ENCODE results near the gene MGAT4C. TPM values are rescaled to one million over a fixed set of nuclear protein-coding genes. Genes with fewer than 3 reads are reported as not detected.

MGAT4C gene
- total RNA-seq, 2 donors from 2014 or later, result 0.11 to 1.8 TPM

GRCh38 chr12:86230516-86231146, 25.6 kb downstream of the MGAT4C start:
- TF ChIP-seq CTCF (conservative IDR thresholded peaks at IDR 0.05), result no peak
- Mint-ChIP-seq H3K27me3 (ENCODE audit: insufficient read depth) (no peaks in the 10 kb centered on the region), H3K4me3 (no peak overlapping the region), H3K36me3 (ENCODE audit: low read depth) (peaks cover 3% of the 10 kb centered on the region), H3K4me1 (peaks cover 34% of the 10 kb centered on the region), H3K27ac (peak overlapping the region; percentile 69), H3K9me3 (peaks cover 11% of the 10 kb centered on the region)
- no peaks in the 10 kb centered on the region for H3K36me3 ChIP-seq (ENCODE audit: control insufficient read depth, insufficient read depth, low read length)
- H3K9ac ChIP-seq (ENCODE audit: extremely low read depth, low read length, poor library complexity, severe bottlenecking), result no peak overlapping the region
- WGBS, 2 experiments (ENCODE audit: insufficient coverage in 1 of 2, insufficient read length in 1 of 2), result 75 to 90% methylated on average over 1 to 6 of the region's 8 CpGs
- peaks cover 7% of the 10 kb centered on the region for H3K4me1 ChIP-seq (ENCODE audit: control insufficient read depth, insufficient read depth, low read length)
- H3K4me3 ChIP-seq (ENCODE audit: low read length), result no peak overlapping the region
- H3K27ac ChIP-seq (ENCODE audit: low read depth, low read length), result no peak overlapping the region
- no peaks in the 10 kb centered on the region for H3K27me3 ChIP-seq (ENCODE audit: control insufficient read depth, insufficient read depth, low read length, poor library complexity, severe bottlenecking)
- DNase-seq, result no peak
- peaks cover 6% of the 10 kb centered on the region for H3K9me3 ChIP-seq (ENCODE audit: control insufficient read depth, low read length)

- no peaks in the 10 kb centered on the region for H3K27me3 ChIP-seq (ENCODE audit: control insufficient read depth, insufficient read depth, low read length, poor library complexity, severe bottlenecking)
- peaks cover 18% of the 10 kb centered on the region for H3K9me3 Mint-ChIP-seq
- H3K4me1 Mint-ChIP-seq, result peaks cover 34% of the 10 kb centered on the region
- DNase-seq, result no peak
- peaks cover 14% of the 10 kb centered on the region for H3K9me3 ChIP-seq (ENCODE audit: control insufficient read depth, low read length)
- H3K36me3 ChIP-seq (ENCODE audit: control insufficient read depth, insufficient read depth, low read length), result no peaks in the 10 kb centered on the region
- H3K27ac ChIP-seq (ENCODE audit: low read depth, low read length), result no peak overlapping the region
- no peak overlapping the region for H3K9ac ChIP-seq (ENCODE audit: extremely low read depth, low read length, poor library complexity, severe bottlenecking)
- peaks cover 7% of the 10 kb centered on the region for H3K4me1 ChIP-seq (ENCODE audit: control insufficient read depth, insufficient read depth, low read length)
- H3K4me3 ChIP-seq (ENCODE audit: low read length), result no peak overlapping the region
- H3K27ac Mint-ChIP-seq, result no peak overlapping the region
- no peak overlapping the region for H3K4me3 Mint-ChIP-seq
- no peaks in the 10 kb centered on the region for H3K27me3 Mint-ChIP-seq (ENCODE audit: insufficient read depth)
- no peak for TF ChIP-seq CTCF (conservative IDR thresholded peaks at IDR 0.05)
- WGBS, 2 experiments (ENCODE audit: insufficient coverage in 1 of 2, insufficient read length in 1 of 2), result 100% methylated on average over 1 of the region's 2 CpGs; no CpG with 5 or more reads in 1 of the 2 experiments
- H3K36me3 Mint-ChIP-seq (ENCODE audit: low read depth), result peaks cover 5% of the 10 kb centered on the region
Observed at GRCh38 chr12:86229772-86230171, 26.4 kb downstream of the MGAT4C start.

- H3K4me1 ChIP-seq (ENCODE audit: control insufficient read depth, insufficient read depth, low read length), result peaks cover 7% of the 10 kb centered on the region
- H3K36me3 ChIP-seq (ENCODE audit: control insufficient read depth, insufficient read depth, low read length), result no peaks in the 10 kb centered on the region
- peak overlapping the region; percentile 36 for H3K4me3 ChIP-seq (ENCODE audit: low read length)
- H3K4me1 Mint-ChIP-seq, result peaks cover 34% of the 10 kb centered on the region
- H3K4me3 Mint-ChIP-seq, result no peak overlapping the region
- H3K27ac Mint-ChIP-seq, result no peak overlapping the region
- H3K9ac ChIP-seq (ENCODE audit: extremely low read depth, low read length, poor library complexity, severe bottlenecking), result no peak overlapping the region
- peaks cover 5% of the 10 kb centered on the region for H3K36me3 Mint-ChIP-seq (ENCODE audit: low read depth)
- TF ChIP-seq CTCF (conservative IDR thresholded peaks at IDR 0.05), result no peak
- no peaks in the 10 kb centered on the region for H3K27me3 ChIP-seq (ENCODE audit: control insufficient read depth, insufficient read depth, low read length, poor library complexity, severe bottlenecking)
- peaks cover 21% of the 10 kb centered on the region for H3K9me3 ChIP-seq (ENCODE audit: control insufficient read depth, low read length)
- DNase-seq, result no peak
- no peaks in the 10 kb centered on the region for H3K27me3 Mint-ChIP-seq (ENCODE audit: insufficient read depth)
- H3K9me3 Mint-ChIP-seq, result peaks cover 28% of the 10 kb centered on the region
- H3K27ac ChIP-seq (ENCODE audit: low read depth, low read length), result no peak overlapping the region
Observed at GRCh38 chr12:86228656-86229055, 27.5 kb downstream of the MGAT4C start.
